Endodermal cell (in vitro differentiated cells): ENCODE results near the gene DENND1A. TPM values are rescaled to one million over a fixed set of nuclear protein-coding genes. Genes with fewer than 3 reads are reported as not detected.

Source experiments
- DNase-seq: peaks from one replicate; pipeline ENCODE4 v3.0.0-alpha.2; 2017
- H3K27ac ChIP-seq: 2 replicates; pipeline ENCODE4 v1.5.1; 2013; ENCODE audit warnings: mild to moderate bottlenecking, low read depth, low read length, moderate library complexity
- H3K27me3 ChIP-seq: 2 replicates; pipeline ENCODE4 v1.6.1; 2013; ENCODE audit warnings: mild to moderate bottlenecking, low read length, moderate library complexity; ENCODE audit not compliant: insufficient read depth, control insufficient read depth, poor library complexity, severe bottlenecking
- H3K36me3 ChIP-seq: 2 replicates; pipeline ENCODE4 v1.7.0; 2013; ENCODE audit warnings: mild to moderate bottlenecking, low read length, moderate library complexity; ENCODE audit not compliant: control insufficient read depth, insufficient read depth
- H3K4me1 ChIP-seq: one replicate; pipeline ENCODE4 v1.7.0; 2013; ENCODE audit warnings: low read length; ENCODE audit not compliant: control insufficient read depth, insufficient read depth
- H3K4me3 ChIP-seq: 2 replicates; pipeline ENCODE4 v1.5.1; 2013; ENCODE audit warnings: mild to moderate bottlenecking, low read length, moderate library complexity
- H3K9ac ChIP-seq: 2 replicates; pipeline ENCODE4 v1.6.1; 2013; ENCODE audit warnings: mild to moderate bottlenecking, low read length, moderate library complexity; ENCODE audit not compliant: poor library complexity, severe bottlenecking; ENCODE audit errors: extremely low read depth
- H3K9me3 ChIP-seq: 2 replicates; pipeline ENCODE4 v1.6.1; 2013; ENCODE audit warnings: mild to moderate bottlenecking, low read length, moderate library complexity; ENCODE audit not compliant: control insufficient read depth
- H3K27ac Mint-ChIP-seq: 2 replicates; pipeline ENCODE4 v1.8.0; 2020; ENCODE audit warnings: mixed read lengths
- H3K27me3 Mint-ChIP-seq: 2 replicates; pipeline ENCODE4 v1.8.0; 2021; ENCODE audit warnings: mild to moderate bottlenecking, mixed read lengths; ENCODE audit not compliant: insufficient read depth
- H3K36me3 Mint-ChIP-seq: 2 replicates; pipeline ENCODE4 v1.8.0; 2020; ENCODE audit warnings: low read depth, mixed read lengths
- H3K4me1 Mint-ChIP-seq: 2 replicates; pipeline ENCODE4 v1.8.0; 2020; ENCODE audit warnings: mixed read lengths
- H3K4me3 Mint-ChIP-seq: 2 replicates; pipeline ENCODE4 v1.8.0; 2020; ENCODE audit warnings: mild to moderate bottlenecking, moderate library complexity, mixed read lengths
- H3K9me3 Mint-ChIP-seq: 2 replicates; pipeline ENCODE4 v1.8.0; 2020; ENCODE audit warnings: mild to moderate bottlenecking, mixed read lengths
- WGBS, 2 experiments: methylation state at CpG; one replicate each; pipeline versions ENCODE4 v1.1.5 to v1.1.7; 2013; ENCODE audit warnings: missing lambda C conversion rate in 2 of 2, mixed read lengths in 1 of 2; ENCODE audit not compliant: insufficient coverage in 1 of 2, insufficient read length in 1 of 2; 5-methylcytosine and 5-hydroxymethylcytosine counted together
- total RNA-seq, 2 donors: library from RNA; stranded (reverse); fragmentation: NEBNext Ultra II Directional in 1 of 2; extraction: Animal tissue kit (Norgen Biotek cat#: 25700) in 1 of 2; gene quantifications; 2 replicates in 1 of 2; 3 replicates in 1 of 2; pipeline ENCODE4 v1.2.1, GENCODE V29; 2021
- TF ChIP-seq, protein P1 (sequence below): fragments of 200-600 bp; sonication (generic); conservative IDR thresholded peaks from 2 replicates; pipeline ENCODE4 v1.5.0; 2021; ENCODE audit warnings: antibody characterized with exemption, mild to moderate bottlenecking

DENND1A gene
- total RNA-seq, 2 donors from 2014 or later, result 29.5 to 38.4 TPM

DNA sequence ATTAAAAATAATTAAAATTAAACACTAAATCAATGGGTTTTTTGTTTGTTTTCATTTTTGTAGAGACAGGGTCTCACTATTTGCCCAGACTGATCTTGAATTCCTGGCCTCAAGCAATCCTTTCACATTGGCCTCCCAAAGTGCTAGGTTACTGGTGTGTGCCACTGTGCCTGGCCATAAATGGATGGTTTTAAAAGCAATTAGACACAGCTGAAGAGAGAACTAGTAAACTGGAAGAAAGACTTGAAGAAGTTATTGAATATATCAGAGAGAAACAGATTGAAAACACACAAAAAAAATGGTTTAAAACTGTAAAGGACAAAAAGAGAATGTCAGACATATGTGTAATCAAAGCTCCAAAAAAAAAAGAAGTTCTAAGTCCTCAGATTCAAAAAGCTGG lies 83.0 kb downstream of the DENND1A start:
- Mint-ChIP-seq H3K27me3 (no peaks in the 10 kb centered on the region), H3K4me3 (no peak overlapping the region), H3K36me3 (peaks cover 42% of the 10 kb centered on the region), H3K9me3 (peaks cover 50% of the 10 kb centered on the region), H3K27ac (no peak overlapping the region), H3K4me1 (peaks cover 7% of the 10 kb centered on the region)
- Histone ChIP-seq H3K36me3 (peaks cover 13% of the 10 kb centered on the region), H3K27ac (no peak overlapping the region), H3K9me3 (peaks cover 47% of the 10 kb centered on the region), H3K4me1 (no peaks in the 10 kb centered on the region), H3K4me3 (no peak overlapping the region), H3K9ac (no peak overlapping the region), H3K27me3 (no peaks in the 10 kb centered on the region)
- no peak for DNase-seq
- TF ChIP-seq, protein P1, sequence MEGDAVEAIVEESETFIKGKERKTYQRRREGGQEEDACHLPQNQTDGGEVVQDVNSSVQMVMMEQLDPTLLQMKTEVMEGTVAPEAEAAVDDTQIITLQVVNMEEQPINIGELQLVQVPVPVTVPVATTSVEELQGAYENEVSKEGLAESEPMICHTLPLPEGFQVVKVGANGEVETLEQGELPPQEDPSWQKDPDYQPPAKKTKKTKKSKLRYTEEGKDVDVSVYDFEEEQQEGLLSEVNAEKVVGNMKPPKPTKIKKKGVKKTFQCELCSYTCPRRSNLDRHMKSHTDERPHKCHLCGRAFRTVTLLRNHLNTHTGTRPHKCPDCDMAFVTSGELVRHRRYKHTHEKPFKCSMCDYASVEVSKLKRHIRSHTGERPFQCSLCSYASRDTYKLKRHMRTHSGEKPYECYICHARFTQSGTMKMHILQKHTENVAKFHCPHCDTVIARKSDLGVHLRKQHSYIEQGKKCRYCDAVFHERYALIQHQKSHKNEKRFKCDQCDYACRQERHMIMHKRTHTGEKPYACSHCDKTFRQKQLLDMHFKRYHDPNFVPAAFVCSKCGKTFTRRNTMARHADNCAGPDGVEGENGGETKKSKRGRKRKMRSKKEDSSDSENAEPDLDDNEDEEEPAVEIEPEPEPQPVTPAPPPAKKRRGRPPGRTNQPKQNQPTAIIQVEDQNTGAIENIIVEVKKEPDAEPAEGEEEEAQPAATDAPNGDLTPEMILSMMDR, result no peak

- peaks cover 49% of the 10 kb centered on the region for H3K9me3 Mint-ChIP-seq
- no peak overlapping the region for H3K4me3 ChIP-seq
- no peaks in the 10 kb centered on the region for H3K27me3 Mint-ChIP-seq
- TF ChIP-seq, protein P1, result no peak
- DNase-seq, result no peak
- no peak overlapping the region for H3K27ac Mint-ChIP-seq
- no peak overlapping the region for H3K4me3 Mint-ChIP-seq
- H3K36me3 Mint-ChIP-seq, result peaks cover 37% of the 10 kb centered on the region
- peaks cover 47% of the 10 kb centered on the region for H3K9me3 ChIP-seq
- peaks cover 13% of the 10 kb centered on the region for H3K36me3 ChIP-seq
- no peak overlapping the region for H3K9ac ChIP-seq
- H3K27ac ChIP-seq, result no peak overlapping the region
- no peaks in the 10 kb centered on the region for H3K27me3 ChIP-seq
- H3K4me1 Mint-ChIP-seq, result peaks cover 5% of the 10 kb centered on the region
- WGBS, 2 experiments, result 92 to 96% methylated on average over 2 to 4 of the region's 4 CpGs
- no peaks in the 10 kb centered on the region for H3K4me1 ChIP-seq
Measured at GRCh38 chr9:123843703-123844102, 86.2 kb downstream of the DENND1A start.

DNA sequence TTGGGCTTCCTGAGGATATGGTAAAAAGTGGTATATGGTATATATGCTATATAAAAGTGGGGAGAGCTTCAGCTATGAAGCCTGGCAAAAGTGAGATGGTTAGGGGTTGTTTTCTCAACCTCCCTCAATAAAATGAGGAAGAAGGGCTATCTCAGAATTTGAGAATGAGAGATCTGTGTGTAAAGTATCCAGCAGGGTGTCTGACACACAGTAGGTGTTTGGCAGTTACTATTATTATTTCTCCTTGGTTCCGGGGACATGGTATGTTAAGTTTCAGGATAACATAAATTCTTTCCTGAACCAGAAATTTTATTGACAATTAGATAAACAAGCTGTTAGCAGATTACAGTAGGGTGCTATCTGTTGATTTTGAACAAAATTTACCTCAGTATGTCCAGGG lies 94.1 kb downstream of the DENND1A start:
- Histone ChIP-seq H3K27me3 (no peaks in the 10 kb centered on the region), H3K4me1 (peaks cover 12% of the 10 kb centered on the region), H3K27ac (no peak overlapping the region), H3K4me3 (no peak overlapping the region), H3K36me3 (no peaks in the 10 kb centered on the region), H3K9me3 (peaks cover 7% of the 10 kb centered on the region), H3K9ac (no peak overlapping the region)
- Mint-ChIP-seq H3K27me3 (no peaks in the 10 kb centered on the region), H3K4me1 (peaks cover 34% of the 10 kb centered on the region), H3K27ac (no peak overlapping the region), H3K36me3 (peaks cover 11% of the 10 kb centered on the region), H3K9me3 (peaks cover 9% of the 10 kb centered on the region), H3K4me3 (no peak overlapping the region)
- TF ChIP-seq, protein P1, result no peak
- DNase-seq, result no peak
- 71% methylated on average over 1 of the region's 1 CpG; no CpG with 5 or more reads in 1 of the 2 experiments for WGBS, 2 experiments
